ENCODE measurements around the gene CDKN2AIP.
A peak's percentile ranks its signal among the peaks of the same experiment; 100 is the strongest.
"Not testable (repeated sequence)": the region's sequence is repeated elsewhere in the genome, so short reads cannot be mapped to it uniquely, and the experiment has no call there.

CDKN2AIP gene

GRCh38 chr4:183413234-183414200 lies 30.9 kb upstream of the CDKN2AIP start:
- no peak for DNase-seq

- DNase-seq: no peak
Observed at GRCh38 chr4:183416879-183417755, 27.3 kb upstream of the CDKN2AIP start.

GRCh38 chr4:183422962-183423631 lies 21.3 kb upstream of the CDKN2AIP start:
- DNase-seq: no peak

GRCh38 chr4:183424109-183424744 lies 20.2 kb upstream of the CDKN2AIP start:
- no peak for DNase-seq

GRCh38 chr4:183426507-183426906 lies 17.9 kb upstream of the CDKN2AIP start:
- DNase-seq: no peak

GRCh38 chr4:183429489-183429888 lies 14.9 kb upstream of the CDKN2AIP start:
- DNase-seq: no peak

GRCh38 chr4:183430317-183430993 lies 14.0 kb upstream of the CDKN2AIP start:
- DNase-seq: no peak

DNA sequence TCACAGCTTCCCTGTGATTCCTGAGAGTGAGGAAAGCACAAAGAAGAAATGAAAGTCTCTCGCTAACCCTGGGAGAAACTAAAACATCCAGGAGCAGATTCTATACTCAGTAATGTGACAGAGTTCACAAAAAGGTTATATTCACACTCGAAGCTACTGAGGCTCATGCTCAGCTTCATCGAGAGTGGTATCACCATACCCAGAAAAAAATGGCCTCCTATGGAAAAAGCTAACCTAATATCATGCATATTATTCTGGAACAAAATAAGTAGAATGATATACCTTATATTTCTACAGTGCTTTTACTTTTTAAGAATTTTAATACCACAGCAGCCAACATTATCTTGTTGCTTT lies 13.5 kb upstream of the CDKN2AIP start:
- no peak for DNase-seq

DNA sequence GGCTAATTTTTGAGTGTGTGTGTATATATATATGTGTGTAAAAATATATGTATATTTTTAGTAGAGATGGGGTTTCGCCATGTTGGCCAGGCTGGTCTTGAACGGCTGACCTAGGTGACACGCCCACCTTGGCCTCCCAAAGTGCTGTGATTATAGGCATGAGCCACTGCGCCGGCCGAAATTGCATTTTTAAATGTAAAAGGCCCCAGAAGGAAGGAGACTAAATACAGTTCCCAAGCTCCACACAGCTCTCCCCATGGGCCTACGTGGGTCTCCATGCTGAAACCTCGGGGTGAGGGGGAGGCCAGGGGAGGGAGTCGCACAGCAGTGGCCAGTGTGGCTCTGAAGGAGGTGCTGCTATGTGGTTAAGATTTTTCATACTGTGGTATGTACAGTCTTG lies 12.8 kb upstream of the CDKN2AIP start:
- DNase-seq: no peak

DNA sequence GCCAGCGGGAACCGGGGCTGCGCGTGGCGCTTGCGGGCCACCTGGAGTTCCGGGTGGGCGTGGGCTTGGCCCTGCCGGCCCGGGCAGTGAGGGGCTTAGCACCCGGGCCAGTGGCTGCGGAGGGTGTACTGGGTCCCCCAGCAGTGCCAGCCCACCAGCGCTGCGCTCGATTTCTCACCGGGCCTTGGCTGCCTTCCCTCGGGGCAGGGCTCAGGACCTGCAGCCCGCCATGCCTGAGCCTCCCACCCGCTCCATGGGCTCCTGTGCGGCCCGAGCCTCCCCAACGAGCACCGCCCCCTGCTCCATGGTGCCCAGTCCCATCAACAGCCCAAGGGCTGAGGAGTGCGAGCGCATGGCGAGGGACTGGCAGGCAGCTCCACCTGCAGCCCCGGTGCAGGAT lies 11.3 kb upstream of the CDKN2AIP start:
- not testable (repeated sequence) for DNase-seq

DNA sequence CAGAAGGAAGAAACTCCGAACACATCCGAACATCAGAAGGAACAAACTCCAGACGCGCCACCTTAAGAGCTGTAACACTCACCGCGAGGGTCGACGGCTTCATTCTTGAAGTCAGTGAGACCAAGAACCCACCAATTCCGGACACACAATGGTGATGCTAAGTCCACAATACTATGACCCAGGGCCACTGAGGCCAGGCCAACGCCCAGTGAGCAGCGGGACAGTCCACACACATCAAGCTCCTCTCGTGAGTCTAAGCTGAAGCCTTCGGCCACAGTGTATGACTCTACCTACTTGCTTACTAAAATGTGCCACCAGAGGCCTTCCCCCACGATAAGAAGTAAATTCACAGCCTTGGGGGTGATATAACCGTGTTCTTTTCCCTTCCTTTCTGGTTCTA lies 10.2 kb upstream of the CDKN2AIP start:
- no peak for DNase-seq

GRCh38 chr4:183434666-183435190 lies 9.7 kb upstream of the CDKN2AIP start:
- DNase-seq: no peak

DNA sequence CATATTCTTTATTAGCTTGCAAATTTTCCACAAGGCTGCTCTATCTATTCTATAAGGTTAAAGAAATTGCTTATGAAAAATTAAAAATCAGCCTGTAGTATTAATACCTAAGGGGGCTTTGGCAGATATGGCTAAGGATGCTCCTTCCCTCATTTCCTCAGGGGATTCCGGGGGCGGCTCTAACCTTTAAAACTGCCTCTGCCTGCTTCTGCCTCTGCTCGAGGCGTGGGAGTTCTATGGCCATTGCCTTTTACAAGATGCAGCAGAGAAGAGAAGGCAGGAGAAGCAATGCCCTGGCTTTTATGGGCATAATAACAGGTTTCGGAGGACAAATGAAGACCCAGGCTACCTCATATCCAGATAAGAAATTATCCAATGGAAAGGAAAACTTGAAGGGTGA lies 8.6 kb upstream of the CDKN2AIP start:
- no peak for DNase-seq

DNA sequence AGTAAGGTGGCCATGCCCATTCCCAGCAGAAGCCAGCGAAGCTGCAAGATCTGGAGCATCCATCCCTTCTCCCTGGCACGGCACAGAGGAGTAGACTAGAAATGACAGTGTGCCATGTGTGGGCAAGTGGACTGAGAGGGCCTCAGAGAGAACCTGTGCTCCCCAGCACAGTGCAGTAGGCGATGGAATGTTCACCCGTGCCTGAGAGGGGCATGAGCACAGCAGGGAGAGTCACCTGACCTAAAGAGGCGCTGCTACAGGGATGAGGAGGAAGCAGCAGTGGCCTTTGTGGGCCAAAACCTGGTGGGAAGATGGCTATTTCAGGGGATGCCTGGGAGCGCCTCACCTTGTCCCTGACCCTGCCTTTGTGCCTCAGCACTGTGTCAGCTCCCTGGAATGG lies 8.0 kb upstream of the CDKN2AIP start:
- no peak for DNase-seq

DNA sequence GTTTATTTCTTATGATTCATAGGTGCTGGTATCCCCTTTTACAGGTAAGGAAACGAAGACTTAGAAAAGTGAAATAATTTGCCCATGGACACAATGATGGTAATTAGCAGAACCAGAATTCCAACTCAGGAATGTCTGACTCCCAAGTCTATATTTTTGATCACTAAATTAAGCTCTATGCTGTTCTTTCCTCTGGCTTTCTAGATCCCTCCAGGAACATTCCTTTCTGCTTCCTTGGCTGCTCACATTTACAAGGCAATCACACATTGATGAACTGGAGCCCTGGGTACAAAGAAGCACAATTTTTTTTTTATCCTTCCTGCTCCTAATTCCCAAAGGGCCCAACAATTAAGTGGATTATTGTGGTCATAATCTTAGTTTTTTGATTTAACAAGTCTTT lies 7.0 kb upstream of the CDKN2AIP start:
- no peak for DNase-seq

- no peak for DNase-seq
Observed at GRCh38 chr4:183438458-183439113, 5.8 kb upstream of the CDKN2AIP start.

- DNase-seq: no peak
Observed at GRCh38 chr4:183441276-183441675, 3.2 kb upstream of the CDKN2AIP start.

DNA sequence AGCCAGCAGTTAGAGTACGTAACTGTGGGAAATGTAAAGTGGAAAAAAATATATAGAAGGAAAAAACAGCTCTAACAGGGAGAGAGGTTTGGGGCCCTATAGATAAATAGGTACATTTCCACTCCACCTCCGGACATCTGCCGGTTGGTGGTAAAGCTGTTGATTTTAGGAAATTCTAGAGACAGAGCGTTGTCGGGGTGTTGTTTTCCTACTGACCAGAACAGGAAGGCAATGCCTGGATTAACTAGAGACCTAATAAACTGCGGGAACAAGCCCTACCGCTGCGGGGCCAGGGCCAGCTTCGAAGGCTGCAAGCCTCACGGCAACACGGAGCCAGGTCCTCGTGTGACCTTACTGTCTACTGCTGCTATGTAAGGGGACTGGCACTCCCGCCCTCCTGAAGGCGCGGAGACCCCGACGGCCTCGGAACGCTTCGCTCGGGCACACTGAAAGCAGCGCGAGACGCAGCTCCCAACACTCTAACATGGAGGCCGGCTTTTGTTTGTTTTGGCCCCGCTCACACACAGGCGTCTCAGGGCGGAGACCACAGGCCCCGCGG lies 702 bp upstream of the CDKN2AIP start:
- peak; percentile 53 for DNase-seq

DNA sequence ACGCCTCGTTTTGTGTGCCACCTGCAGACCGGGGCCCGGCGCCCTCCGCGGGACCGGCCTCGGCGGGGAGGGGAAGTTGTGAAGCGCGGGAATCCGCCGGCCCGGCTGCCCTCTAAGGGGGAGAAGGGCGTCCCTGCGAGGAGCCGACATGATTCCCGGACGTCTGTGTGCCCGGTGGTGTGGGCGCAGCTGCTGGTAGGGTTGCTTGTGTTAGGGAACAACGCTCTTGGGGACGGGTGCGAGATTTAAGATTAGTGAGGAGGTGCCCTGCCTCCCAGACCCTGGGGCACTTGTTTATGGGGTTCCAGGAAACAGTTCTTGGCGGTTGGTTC lies 627 bp downstream of the CDKN2AIP start:
- no peak for DNase-seq

DNA sequence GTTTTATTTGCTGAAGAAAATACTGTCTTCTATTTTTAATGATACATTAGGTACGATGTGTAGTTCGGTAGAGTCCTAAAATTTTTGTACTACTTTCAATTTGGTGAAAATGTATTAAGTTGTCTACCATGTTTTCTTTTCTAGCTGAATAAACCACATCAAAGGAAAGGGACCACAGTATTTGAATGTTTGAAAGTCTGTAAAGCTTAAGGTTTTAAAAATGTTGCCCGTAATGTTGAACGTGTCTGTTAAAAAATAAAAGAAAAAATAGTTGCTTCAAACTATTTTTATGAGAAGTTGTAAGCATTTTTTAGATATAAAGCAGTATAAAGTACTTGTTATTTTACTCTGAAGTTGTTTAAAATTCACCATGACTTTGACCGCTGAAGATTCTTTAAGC lies 3.2 kb downstream of the CDKN2AIP start:
- DNase-seq: no peak

DNA sequence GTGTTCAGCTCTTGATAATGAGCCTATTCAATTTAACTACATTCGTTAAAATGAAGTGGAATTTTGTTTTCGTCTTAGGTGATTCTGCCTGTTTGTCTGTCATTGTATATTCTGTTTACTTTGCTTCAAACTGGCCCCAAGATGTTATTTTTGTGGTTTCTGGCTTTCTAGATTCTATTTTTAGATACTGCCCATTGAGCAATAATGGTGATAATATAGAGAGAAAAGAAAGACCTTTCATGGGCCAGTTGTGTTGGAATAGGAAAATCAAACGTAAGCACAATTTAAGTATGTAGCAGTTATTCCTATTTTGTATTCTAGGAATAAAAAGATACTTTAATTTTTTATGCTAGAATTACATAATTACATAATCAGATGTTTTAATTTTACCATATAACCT lies 4.0 kb downstream of the CDKN2AIP start:
- DNase-seq: no peak
